NK-92 (cell line): ENCODE measurements around the gene MAPRE2.

Experiments used
- DNase-seq: peaks from one replicate; lab custom pipeline; 2025; ENCODE audit not compliant: unreplicated experiment; lab: John Stamatoyannopoulos, UW

Gene MAPRE2

GRCh38 chr18:35174093-35174731 lies 133.0 kb downstream of the MAPRE2 start:
- DNase-seq = no peak

- no peak for DNase-seq
These were observed 133.5 kb downstream of the MAPRE2 start for GRCh38 chr18:35174745-35175144.

- no peak for DNase-seq
These were observed 135.7 kb downstream of the MAPRE2 start for GRCh38 chr18:35176925-35177324.

- no peak for DNase-seq
These were observed 137.0 kb downstream of the MAPRE2 start for GRCh38 chr18:35178260-35178659.

- DNase-seq = no peak
These were observed 138.7 kb downstream of the MAPRE2 start for GRCh38 chr18:35179906-35180305.

GRCh38 chr18:35180455-35180854 lies 139.2 kb downstream of the MAPRE2 start:
- no peak for DNase-seq

- DNase-seq = no peak
These were observed 140.9 kb downstream of the MAPRE2 start for GRCh38 chr18:35182151-35182550.

GRCh38 chr18:35183886-35184285 lies 142.7 kb downstream of the MAPRE2 start:
- DNase-seq = no peak

- no peak for DNase-seq
These were observed 144.6 kb downstream of the MAPRE2 start for GRCh38 chr18:35185771-35186170.

GRCh38 chr18:35186291-35187034 lies 145.2 kb downstream of the MAPRE2 start:
- DNase-seq = no peak

GRCh38 chr18:35189510-35189909 lies 148.3 kb downstream of the MAPRE2 start:
- DNase-seq = no peak

- DNase-seq = no peak
These were observed 149.9 kb downstream of the MAPRE2 start for GRCh38 chr18:35190948-35191697.

GRCh38 chr18:35191698-35192025 lies 150.4 kb downstream of the MAPRE2 start:
- DNase-seq = no peak

GRCh38 chr18:35192415-35192814 lies 151.2 kb downstream of the MAPRE2 start:
- DNase-seq = no peak
